Activated T-cell treated with anti-CD3 and anti-CD28 coated beads for 48 hours (primary cell): ENCODE results near the gene SERPINA10.
"Not testable (repeated sequence)": the region's sequence is repeated elsewhere in the genome, so short reads cannot be mapped to it uniquely, and the experiment has no call there.

Source experiments
- DNase-seq: peaks from one replicate; pipeline ENCODE4 v3.0.0-alpha.2; 2020; ENCODE audit warnings: low read depth

SERPINA10 gene

DNA sequence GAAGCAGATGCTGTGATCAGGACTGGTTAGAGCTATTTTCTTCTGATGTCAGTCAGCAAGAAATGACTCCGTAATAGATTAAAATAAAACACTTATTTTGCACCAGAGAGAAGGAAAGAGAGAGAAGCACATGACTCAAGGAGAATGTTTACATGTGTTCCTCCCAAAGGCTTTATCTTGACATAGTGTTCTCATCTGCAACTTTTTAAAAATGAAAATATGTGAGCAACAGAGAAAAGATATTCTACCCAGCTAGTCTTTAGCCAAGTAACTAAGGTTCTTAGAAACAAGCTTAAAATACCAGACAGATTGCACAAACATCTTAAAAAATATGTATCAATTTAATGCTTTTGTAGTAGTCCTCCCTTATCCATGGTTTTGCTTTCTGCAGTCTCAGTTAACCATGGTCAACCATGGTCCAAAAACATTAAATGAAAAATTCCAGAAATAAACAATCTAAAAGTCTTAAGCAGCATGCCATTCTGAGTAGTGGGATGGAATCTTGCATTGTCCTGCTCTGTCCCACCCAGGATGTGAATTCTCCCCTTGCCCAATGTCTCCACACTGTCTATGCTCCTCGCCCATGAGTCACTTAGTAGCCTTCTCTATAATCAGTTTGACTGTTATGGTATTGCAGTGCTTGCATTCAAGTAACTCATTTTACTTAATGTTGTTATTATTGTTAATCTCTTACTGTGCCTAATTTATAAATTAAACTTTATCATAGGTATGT lies 9.9 kb downstream of the SERPINA10 start:
- no peak for DNase-seq

DNA sequence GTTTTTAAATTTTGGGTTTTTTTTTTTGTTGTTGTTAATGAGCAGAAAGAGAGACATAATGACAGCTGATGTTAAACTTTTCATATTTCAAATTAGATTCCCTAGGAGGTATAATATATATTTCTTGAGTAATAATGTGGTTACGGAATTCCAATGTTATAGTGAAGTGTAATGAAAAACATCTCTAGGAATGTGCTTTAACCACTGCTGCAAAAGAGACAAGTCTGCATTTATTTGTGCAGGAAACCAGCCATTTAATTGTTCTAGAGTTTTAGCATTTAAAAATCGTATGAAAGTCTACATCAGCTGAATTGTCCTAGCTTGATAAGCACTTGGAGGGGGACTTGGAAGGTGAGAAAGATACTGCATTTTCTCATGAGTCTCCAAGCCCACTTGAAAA lies 14.3 kb downstream of the SERPINA10 start:
- DNase-seq, result no peak

DNA sequence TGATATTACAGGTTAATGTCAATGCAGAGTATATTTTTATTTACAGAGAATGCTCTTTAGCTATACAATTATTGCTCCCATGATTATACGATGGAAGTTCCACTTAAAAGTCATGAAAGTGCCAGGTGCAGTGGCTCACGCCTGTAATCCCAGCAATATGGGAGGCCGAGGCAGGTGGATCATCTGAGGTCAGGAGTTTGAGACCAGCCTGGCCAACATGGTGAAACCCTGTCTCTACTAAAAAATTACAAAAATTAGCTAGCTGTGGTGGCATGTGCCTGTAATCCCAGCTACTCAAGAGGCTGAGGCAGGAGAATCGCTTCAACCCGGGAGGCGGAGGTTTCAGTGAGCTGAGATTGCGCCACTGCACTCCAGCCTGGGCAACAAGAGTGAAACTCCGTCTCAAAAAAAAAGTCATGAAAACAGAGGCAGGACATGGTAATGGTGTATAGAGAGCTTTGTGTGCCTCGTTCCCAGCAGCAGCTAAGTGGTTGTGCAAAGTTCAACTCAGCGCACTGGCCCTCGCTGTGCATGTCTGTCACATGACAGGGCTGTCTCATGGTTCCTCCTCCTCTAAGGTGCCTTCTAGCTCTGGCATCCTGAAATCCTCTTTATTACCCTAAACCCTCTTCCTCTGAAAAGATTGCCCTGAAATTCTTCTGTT lies 16.0 kb downstream of the SERPINA10 start:
- DNase-seq, result not testable (repeated sequence)

DNA sequence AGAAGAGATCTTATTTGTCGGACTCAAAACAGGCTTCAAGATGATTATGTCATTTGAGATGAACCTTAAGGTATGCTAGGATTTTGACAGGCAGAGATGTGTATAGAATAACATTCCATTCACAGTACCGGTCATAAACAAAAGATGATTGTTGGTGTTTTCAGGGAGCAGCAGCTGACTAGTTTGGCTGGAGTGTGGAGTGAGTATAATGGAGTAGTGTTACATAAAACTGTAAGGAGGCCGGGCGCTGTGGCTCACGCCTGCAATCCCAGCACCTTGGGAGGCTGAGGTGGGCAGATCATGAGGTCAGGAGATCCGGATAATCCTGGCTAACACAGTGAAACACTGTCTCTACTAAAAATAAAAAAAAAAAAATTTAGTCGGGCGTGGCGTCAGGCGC lies 23.9 kb downstream of the SERPINA10 start:
- DNase-seq, result no peak

DNA sequence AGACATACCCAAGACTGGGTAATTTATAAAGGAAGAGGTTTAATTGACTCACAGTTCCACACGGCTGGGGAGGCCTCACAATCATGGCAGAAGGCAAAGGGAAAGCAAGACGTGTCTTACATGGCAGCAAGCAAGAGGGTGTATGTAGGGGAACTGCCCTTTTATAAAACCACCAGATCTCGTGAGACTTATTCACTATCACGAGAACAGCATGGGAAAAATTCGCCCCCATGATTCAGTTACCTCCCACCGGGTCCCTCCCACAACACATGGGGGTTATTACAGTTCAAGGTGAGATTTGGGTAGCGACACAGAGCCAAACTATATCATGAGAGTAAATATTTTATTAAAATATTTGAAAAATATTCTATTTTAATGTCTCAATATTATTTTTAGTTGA lies 24.5 kb downstream of the SERPINA10 start:
- DNase-seq, result not testable (repeated sequence)

DNA sequence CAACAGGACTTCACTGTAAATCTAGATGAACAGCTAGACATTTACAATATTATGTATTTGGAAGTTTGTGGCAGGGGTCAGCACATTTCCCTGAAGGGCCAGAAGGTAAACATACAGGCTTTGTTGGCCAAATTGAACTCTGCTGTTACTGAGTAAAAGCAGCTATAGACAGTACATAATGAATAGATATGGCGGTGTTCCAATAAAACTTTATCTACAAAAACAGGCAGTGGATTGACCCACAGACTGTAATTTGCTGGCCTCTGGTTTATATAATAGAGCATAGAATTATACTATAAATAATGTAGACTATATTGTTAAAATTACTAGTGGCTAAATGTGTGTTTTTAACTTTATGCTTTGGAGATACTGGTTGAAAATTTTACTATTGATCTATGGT lies 25.7 kb downstream of the SERPINA10 start:
- no peak for DNase-seq

DNA sequence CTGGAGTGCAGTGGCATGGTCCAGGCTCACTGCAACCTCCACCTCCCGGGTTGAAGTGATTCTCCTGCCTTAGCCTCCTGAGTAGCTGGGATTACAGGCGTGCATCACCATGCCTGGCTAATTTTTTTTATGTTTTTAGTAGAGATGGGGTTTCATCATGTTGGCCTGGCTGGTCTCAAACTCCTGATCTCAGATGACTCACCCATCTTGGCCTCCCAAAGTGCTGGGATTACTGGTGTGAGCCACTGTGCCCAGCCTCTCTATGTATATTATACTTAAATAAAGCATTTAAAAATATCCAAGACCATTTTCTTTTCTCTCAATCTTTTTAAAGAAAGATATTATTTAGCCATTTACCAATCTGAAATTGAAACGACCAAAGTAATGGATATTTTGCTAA lies 28.9 kb downstream of the SERPINA10 start:
- not testable (repeated sequence) for DNase-seq

DNA sequence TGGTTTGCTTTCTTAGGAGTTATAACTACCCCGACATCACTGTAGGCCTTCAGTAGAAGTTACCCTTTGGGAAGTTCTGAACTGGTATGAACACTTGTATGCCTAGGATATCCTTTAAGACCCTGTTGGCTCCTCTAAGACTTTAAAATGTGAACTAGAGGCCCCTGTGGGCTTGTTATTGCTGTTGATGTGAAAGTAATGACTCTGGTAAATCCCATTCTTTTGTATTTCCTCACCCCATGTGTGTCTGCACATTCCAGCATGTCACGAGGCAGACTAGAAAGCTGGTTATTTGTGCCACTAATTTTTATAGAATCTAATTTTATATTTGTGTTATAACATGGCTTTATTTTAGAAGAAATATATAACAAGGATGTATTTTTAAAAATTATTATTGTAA lies 48.9 kb downstream of the SERPINA10 start:
- no peak for DNase-seq

DNA sequence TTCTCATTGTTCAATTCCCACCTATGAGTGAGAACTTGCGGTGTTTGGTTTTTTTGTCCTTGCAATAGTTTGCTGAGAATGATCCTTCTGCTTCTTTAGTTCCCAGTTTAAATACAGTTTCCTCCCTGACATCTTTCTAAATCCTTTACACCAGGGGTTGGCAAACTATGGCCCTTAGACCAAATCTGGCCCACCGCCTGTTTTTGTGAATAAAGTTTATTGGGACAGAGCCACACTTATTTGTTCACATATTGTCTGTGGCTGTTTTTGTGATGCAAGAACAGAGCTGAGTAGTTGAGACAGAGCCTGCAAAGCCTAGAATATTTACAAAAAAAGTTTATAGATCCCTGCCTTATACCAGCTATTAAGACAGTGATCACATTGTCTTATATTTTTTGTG lies 53.7 kb downstream of the SERPINA10 start:
- no peak for DNase-seq

DNA sequence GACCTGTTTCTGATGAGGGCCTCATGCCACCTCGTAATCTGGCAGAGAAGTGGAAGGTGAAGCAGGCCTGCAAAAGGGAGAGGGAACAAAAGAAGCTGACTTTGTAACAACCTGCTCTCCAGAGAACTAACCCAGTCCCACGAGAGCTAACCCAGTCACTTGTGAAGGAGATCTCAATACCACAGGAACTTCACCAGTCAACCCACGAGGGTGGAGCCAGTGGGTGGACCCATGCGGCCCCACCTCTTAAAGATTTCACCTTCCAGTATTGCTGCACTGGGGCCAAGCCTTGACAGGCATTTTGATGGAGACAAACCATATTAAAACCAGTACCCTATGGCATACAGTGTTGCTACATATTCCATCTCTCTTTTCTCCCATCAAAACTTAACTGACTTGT lies 55.1 kb downstream of the SERPINA10 start:
- no peak for DNase-seq

DNA sequence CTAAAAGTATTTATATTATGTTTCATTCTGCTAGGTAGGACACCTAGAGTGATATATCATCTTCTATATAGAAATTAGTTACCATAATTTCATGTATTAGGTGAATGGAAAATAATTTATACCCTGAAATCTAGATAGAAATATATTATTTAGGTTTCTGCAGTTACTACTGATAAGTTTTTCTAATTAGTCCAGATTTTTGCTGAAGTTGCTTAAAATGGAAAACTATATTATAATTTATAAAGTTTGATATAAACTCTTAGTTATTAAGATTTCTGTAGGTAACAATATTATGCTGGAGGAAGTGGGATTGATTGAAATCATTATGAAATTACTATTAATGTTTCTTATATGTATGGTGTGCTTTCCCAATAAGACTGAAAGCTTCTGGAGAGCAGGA lies 56.0 kb downstream of the SERPINA10 start:
- DNase-seq, result no peak
